Activated T-cell treated with anti-CD3 and anti-CD28 coated beads for 48 hours (primary cell): ENCODE data around the gene BAHCC1.

Experiments used
- DNase-seq: peaks from one replicate; pipeline ENCODE4 v3.0.0-alpha.2; 2020; ENCODE audit warnings: low read depth

BAHCC1 gene

DNA sequence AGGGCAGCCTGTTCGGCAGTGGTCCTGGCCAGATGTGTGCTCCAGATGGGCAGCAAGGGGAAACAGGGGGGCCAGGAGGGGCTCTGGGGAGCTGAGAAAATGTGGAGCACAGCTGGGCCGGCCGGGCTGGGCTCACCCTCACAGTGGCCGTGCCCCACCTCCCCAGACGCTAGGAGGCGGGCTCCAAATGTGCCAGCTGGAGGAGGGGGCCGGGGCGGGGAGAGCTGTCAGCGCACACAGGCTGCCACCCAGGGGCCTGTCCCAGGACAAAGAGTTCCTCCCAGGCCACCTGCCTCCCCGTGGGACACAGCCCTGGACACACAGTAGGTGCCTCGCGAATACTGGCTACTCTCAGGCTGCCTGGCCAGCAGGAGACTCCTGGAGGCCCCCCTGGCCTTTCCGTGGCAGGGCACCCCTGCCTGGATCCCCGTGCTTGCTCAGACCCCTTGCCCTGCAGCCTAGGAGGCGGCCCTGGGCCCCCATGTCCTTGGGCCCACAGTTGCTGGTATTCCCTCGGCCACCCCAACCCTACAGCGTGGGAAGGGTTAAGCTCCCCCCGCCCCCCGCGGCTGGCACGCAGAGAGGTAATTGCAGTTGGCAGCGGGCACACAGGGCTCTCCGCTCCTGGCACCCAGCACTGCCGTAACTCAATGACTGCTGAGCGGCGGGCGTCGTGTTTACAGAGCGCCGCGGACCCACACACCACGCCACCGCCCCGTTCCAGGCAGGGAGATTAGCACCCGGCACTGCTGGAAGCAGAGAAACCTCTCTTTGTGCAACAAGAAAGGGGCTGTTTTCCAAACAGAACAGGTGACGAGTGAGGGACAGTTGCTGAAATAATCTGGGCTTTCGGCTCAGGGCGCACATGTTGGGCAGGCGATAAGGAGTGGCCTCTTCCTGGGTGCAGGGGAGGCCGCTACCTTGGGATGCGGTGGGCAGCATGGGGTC lies 32.2 kb downstream of the BAHCC1 start:
- DNase-seq: no peak

GRCh38 chr17:81428121-81428515 lies 32.9 kb downstream of the BAHCC1 start:
- no peak for DNase-seq

GRCh38 chr17:81428516-81428915 lies 33.3 kb downstream of the BAHCC1 start:
- no peak for DNase-seq

DNA sequence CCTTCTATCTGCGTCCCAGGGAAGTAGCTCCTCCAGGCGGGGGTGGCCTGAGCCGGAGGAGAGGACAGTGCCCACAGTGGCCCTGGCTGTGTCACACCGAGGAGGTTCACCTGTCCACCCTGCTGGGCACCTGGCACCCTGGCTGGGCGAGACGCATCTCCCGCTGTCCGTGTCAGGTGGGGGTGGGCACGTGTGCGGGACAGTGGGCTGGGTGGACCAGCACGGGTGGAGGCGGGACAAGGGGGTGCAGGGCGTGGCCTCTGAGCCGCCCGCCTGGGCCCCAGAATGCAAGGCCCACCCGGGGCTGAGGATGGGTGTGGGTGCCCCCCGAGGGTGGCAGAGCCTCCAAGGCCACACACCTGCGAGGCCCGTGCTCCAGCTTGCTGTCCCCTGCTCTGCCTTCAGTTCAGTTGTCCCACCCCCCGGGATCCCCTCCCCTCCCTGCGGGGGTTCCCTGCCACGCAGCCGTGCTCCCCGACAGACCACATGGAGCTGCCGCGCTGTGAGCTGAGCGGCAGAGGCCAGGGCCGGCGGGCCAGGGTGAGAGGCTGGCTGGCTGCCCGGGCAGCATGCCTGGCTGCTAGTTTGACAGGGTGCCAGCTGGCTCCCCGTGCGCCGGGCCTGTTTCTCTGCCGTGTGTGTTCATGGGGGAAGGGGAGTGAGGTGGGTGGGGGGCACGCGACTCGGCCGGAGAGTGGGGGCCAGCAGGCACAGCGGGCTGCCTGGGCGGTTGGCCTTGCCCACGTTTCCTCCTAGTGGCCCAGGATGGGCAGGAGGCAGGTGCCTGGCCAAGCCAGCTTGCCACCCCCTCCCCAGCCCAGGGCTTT lies 33.9 kb downstream of the BAHCC1 start:
- DNase-seq: no peak

DNA sequence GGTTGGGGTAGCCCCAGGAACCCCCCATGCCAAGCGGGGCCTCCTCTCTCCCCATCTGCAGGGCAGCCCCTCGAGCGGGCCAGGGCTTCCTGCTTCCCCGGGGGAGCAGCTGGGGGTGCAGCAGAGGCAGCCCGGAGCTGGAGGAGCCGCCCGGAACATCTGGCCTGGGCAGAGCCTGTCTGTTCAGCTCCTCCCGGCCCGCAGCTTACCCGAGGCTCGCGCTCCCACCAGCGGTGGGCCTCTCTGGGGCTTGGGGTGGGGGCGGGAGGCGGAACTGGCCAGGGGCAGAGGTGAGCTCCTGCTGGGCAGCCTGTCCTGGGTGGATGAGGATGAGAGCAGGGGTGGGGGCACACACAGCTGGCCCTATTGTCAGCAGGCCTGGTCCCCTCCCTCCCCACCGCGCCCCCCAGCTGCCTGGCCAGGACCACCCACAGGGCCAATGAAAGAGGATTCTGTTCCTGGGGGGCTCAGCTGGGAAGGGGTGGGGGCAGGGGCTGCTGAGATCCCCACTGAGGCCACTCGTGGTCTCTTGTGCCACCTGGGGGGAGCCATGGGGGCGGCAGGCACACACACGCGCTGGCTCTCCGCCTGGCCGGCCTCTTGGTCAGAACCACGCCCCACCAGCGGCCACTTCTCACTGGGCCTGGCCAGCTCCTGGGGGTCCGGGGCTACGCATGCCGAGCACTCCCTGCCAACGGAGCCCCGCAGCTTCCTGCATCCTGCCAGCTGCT lies 34.7 kb downstream of the BAHCC1 start:
- no peak for DNase-seq

GRCh38 chr17:81431545-81432482 lies 36.6 kb downstream of the BAHCC1 start:
- DNase-seq: no peak

DNA sequence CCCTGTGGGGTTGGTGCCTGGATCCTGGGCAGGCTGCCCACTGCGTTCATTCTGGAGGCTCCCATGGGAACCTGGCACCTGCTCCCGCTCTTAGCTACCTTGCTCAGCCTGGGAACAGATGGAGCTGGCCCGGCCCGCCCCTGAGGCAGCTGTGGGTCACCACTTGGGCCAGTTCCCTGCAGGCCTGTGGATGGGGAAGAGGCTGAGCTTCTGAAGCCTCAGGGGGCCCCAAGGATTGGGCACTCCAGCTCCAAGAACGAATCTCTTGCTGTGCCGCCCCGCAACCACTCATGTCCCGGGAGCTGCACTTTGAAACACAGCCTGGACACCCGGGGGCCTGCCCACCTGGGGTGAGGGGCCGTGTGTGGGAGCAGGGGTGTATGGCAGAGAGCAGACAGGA lies 37.7 kb downstream of the BAHCC1 start:
- DNase-seq: no peak

DNA sequence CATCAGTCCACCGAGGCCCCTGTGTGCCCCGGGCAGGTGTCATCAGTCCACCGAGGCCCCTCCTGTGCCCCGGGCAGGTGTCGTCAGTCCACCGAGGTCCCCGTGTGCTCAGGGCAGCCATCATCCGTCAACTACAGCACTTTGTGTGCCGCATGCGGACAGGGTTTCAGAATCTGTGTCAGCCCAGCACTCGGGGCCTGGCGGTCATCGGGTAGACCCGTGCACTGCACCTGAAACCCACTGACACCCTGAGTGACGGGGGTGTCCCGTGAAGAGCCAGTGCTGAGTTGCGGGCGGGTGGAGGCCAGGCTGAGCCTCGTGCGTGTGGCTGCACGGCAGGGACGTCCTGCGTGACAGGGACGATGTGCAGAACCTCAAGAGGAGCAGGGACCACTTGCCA lies 38.4 kb downstream of the BAHCC1 start:
- no peak for DNase-seq

DNA sequence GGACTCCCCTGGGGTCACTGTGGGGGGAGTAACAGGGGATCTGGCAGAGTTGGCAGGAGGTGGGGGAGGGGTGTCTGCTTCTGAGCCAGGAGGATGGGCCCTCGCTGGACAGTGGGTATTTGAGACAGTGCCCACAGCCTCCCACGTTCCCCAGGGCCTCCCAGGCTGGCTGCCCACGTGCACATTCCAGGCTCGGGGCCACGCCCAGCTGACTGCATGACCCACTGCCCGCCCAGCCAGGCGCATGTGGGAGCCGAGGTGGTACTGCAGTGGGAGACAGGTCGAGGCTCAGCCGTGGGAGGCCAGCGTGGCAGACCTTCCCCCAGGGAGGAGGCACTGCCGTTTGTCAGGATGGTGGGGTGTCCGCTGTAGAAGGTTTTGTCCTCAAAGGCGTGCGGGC lies 38.8 kb downstream of the BAHCC1 start:
- no peak for DNase-seq

DNA sequence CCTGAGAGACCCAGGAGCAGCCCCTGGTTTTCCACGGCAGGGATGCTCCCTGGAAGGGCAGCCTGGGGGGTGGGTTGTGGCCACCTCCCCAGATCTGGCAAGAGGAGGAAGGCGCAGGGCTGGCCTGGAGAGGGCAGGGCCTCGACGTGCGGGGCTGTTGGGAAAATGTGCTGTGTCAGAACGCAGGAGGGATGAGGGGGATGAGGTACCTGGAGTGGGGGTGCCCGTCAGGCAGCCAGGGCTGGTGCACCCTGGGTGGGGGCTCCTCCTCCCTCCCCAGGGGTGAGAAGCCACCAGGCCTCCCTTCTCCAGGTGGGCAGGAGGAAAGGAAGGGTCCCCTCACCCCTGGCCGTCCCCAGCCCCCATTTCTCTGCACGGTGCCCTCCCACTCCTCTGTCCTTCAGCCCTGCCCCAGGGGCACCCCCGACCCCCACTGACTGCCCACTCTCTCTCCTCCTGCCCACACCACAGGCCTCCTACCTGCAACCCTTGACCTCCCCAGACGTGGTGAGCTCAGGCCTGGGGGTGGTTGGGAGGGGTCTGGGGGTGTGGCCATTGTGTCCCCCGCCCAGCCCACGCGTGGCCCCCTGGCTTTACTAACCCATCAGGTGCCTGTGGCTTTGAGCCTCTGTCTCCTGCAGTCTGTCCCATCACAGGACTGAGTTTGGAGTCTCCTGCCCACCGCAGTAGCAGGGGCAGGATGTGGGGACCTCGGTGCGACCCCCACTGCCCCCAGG lies 39.6 kb downstream of the BAHCC1 start:
- no peak for DNase-seq

DNA sequence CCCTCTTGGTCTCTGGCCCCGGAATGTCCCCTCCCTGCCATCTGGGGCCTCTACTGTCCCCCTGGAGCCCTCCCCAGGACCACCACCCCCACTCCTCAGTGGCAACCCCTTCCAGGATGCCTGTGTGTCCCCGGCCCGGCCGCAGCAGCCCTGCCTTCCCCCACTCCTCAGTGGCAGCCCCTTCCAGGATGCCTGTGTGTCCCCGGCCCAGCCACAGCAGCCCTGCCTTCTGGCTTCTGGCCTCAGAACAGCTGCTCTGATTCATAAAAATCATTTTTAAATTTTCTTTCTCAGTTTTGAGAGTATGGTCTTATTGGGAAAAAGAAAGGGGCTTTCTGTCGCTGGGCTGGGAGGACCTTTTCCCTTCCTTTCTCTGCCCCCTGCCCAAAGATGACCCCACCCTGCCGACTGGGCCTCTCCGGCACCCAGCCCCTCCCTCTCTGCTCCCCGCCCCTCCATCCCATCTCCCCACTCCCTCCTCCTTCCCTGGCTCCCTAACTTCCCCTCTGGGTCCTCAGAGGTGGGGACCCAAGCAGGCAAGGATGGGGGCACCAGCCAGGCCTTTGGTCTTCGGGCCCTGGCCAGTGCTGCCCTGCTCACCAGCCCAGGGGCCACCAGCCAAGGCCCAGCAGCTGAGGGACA lies 40.5 kb downstream of the BAHCC1 start:
- no peak for DNase-seq

DNA sequence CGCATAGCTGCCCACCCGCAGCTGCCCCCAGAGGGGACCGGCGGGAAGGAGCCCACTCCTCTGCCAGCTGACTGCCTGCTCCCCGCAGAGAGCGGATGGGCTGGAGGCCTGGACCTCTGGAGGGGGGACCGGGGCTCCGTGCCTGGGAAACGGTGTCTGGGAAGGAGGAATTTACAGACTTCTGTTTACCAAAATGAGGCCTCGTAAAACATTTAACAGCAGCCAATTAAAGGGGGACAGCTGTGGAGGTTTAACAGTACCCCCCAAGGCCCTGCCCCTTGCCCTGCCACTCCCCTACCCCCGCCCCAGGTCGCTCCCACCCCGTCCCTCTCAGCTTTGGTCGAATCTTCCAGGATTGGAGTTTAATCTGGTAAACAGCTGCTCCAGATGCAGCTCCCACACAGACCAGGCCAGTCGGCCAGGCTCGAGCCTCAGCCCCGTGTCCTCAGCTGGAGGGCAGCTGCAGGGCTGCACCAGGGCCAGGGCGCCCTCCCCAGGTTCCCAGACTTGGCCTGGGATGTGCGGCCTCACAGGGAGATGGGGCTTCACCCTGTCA lies 41.1 kb downstream of the BAHCC1 start:
- no peak for DNase-seq

- no peak for DNase-seq
Measured at GRCh38 chr17:81437191-81437651, 42.0 kb downstream of the BAHCC1 start.

GRCh38 chr17:81438007-81438659 lies 42.9 kb downstream of the BAHCC1 start:
- no peak for DNase-seq

DNA sequence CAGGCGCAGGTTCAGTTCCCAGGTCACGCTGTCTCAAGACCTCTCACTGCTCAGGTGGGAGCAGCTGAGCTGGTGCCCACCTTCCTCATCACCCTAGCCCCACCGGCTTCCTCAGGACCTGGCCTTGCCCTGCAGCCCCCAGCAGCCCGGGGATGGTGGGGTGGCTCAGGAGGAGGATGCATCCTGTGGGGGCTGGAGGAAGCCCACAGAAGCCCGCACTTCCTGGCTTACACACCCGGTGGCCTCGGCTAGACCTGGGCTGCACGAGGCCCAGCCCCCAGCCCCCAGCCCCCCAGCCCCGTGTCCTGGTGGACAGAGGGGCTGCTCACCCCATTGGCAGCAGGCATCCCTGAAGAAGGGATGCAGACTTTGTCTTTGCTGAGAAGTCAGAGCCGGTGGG lies 43.4 kb downstream of the BAHCC1 start:
- no peak for DNase-seq

- no peak for DNase-seq
Measured at GRCh38 chr17:81440051-81440471, 44.8 kb downstream of the BAHCC1 start.

GRCh38 chr17:81440511-81441244 lies 45.4 kb downstream of the BAHCC1 start:
- no peak for DNase-seq

GRCh38 chr17:81442791-81443190 lies 47.5 kb downstream of the BAHCC1 start:
- no peak for DNase-seq
